DND-41 (cell line): ENCODE data around the gene WTAP.

ENCODE experiments used
- CTCF ChIP-seq: IDR thresholded peaks from 2 replicates; pipeline ENCODE4 v1.5.1; 2012; ENCODE audit warnings: borderline replicate concordance, low read length, moderate library complexity, mild to moderate bottlenecking; ENCODE audit not compliant: poor library complexity, severe bottlenecking; ENCODE audit errors: extremely low read depth
- EZH2 ChIP-seq: IDR thresholded peaks from 3 replicates; pipeline ENCODE4 v1.6.1; 2012; ENCODE audit warnings: borderline replicate concordance, low read depth, mild to moderate bottlenecking, moderate library complexity, low read length, inconsistent platforms; ENCODE audit not compliant: severe bottlenecking

GRCh38 chr6:159761873-159762680, 34.8 kb downstream of the WTAP start, which contains the start of gene ACAT2:
- TF ChIP-seq CTCF (no peak), EZH2 (no peak)
